Mesendoderm (in vitro differentiated cells): ENCODE data around the gene CAMTA1.
A peak's percentile ranks its signal among the peaks of the same experiment; 100 is the strongest.

ENCODE experiments used
- DNase-seq: peaks from one replicate; pipeline ENCODE4 v3.0.0; 2013
- H2AK5ac ChIP-seq: 2 replicates; pipeline ENCODE4 v1.6.1; 2013; ENCODE audit warnings: low read length, inconsistent platforms
- H2BK120ac ChIP-seq: 2 replicates; pipeline ENCODE4 v1.6.1; 2013; ENCODE audit warnings: low read depth, mild to moderate bottlenecking, low read length, moderate library complexity, mixed read lengths
- H2BK15ac ChIP-seq: replicated peaks from 2 replicates; pipeline ENCODE4 v1.6.1; 2013; ENCODE audit warnings: low read depth, mild to moderate bottlenecking, moderate library complexity
- H2BK5ac ChIP-seq: 2 replicates; pipeline ENCODE4 v1.6.1; 2013; ENCODE audit warnings: low read length, inconsistent platforms
- H3K18ac ChIP-seq: 2 replicates; pipeline ENCODE4 v1.6.1; 2013; ENCODE audit warnings: mild to moderate bottlenecking, low read length, mixed read lengths
- H3K23ac ChIP-seq: one replicate; pipeline ENCODE4 v1.6.1; 2013; ENCODE audit warnings: low read length
- H3K27ac ChIP-seq: 2 replicates; pipeline ENCODE4 v1.5.1; 2013; ENCODE audit warnings: low read depth, mild to moderate bottlenecking, inconsistent platforms, low read length, moderate library complexity
- H3K27me3 ChIP-seq: 2 replicates; pipeline ENCODE4 v1.6.1; 2013; ENCODE audit warnings: low read length, control low read depth, mild to moderate bottlenecking, inconsistent platforms; ENCODE audit not compliant: insufficient read depth, poor library complexity
- H3K36me3 ChIP-seq: 2 replicates; pipeline ENCODE4 v1.6.1; 2013; ENCODE audit warnings: low read length, inconsistent platforms; ENCODE audit not compliant: control insufficient read depth, insufficient read depth
- H3K4ac ChIP-seq: one replicate; pipeline ENCODE4 v1.6.1; 2013; ENCODE audit warnings: low read depth, mild to moderate bottlenecking, low read length, moderate library complexity
- H3K4me1 ChIP-seq: 2 replicates; pipeline ENCODE4 v1.6.1; 2013; ENCODE audit warnings: low read depth, low read length, inconsistent platforms; ENCODE audit not compliant: control insufficient read depth
- H3K4me2 ChIP-seq: 2 replicates; pipeline ENCODE4 v1.6.1; 2013; ENCODE audit warnings: low read length
- H3K4me3 ChIP-seq: 2 replicates; pipeline ENCODE4 v1.5.1; 2013; ENCODE audit warnings: mild to moderate bottlenecking, low read length
- H3K56ac ChIP-seq: one replicate; pipeline ENCODE4 v1.6.1; 2013; ENCODE audit warnings: low read length
- H3K79me1 ChIP-seq: 2 replicates; pipeline ENCODE4 v1.6.1; 2013; ENCODE audit warnings: low read length, inconsistent platforms
- H3K79me2 ChIP-seq: 2 replicates; pipeline ENCODE4 v1.6.1; 2013; ENCODE audit warnings: mild to moderate bottlenecking, low read length; ENCODE audit not compliant: control insufficient read depth, insufficient read depth
- H3K9ac ChIP-seq: 2 replicates; pipeline ENCODE4 v1.6.1; 2013; ENCODE audit warnings: low read length, inconsistent platforms
- H4K5ac ChIP-seq: one replicate; pipeline ENCODE4 v1.6.1; 2013; ENCODE audit warnings: low read length
- H4K8ac ChIP-seq: one replicate; pipeline ENCODE4 v1.6.1; 2013; ENCODE audit warnings: low read depth, mild to moderate bottlenecking, control low read depth, low read length, moderate library complexity
- WGBS: extraction: QIAGEN DNeasy Blood & Tissue Kit; methylation state at CpG from one replicate; pipeline ENCODE4 v1.1.7; 2013; ENCODE audit warnings: low lambda C conversion rate, missing lambda C conversion rate; ENCODE audit not compliant: insufficient coverage; ENCODE audit errors: extremely low coverage; 5-methylcytosine and 5-hydroxymethylcytosine counted together

CAMTA1 gene

DNA sequence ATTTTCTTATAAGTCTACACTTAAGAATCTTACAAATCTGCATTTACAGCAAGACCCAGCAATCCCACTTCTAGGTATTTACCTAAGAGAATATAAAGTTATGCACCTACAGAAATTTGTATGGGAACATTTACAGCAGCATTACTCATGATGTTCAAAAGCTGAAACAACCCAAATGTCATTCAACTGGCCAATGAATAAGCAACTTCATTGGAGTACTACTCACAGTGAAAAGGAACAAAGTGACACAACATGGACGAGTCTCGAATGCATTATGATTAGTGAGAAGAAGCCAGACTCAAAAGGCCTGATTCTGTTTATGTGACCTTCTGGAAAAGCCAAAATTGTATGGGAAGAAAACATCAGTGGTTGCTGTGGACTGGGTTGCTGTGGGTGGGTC is 116.9 kb downstream of the CAMTA1 start:
- no CpG with 5 or more reads among the region's 2 CpGs for WGBS
- H3K27ac ChIP-seq: no peak overlapping the region

DNA sequence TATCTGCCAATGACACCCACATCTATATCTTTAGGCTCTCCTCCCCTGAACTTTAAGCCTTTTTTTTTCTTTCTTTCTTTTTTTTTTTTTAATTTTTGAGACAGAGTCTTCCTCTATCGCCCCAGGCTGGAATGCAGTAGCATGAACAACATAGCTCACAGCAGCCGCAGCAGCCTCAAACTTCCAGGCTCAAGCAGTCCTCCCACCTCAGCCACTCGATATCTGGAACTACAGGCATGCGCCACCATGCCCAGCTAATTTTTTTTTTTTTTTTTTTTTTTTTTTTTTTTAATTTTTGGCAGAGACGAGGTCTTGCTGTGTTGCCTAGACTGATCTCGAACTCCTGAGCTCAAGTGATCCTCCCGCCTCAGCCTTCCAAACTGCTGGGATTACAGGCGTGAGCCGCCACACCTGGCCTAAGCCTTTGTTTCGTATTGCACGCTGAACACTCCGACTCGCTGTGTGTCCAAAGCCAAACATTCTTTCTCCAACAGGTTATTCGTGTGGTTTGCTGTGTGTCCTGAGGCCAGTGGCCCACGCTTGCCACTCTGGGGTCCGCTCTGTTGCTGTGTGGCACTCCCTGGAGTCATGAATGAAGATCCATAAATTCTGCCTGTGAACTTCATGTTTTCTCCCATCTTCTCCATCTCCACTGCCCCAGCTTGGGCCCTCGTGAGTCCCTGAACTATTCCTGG is 119.4 kb downstream of the CAMTA1 start:
- Histone ChIP-seq H2AK5ac (no peak overlapping the region), H3K23ac (no peak overlapping the region), H3K4me2 (no peak overlapping the region), H4K5ac (no peak overlapping the region), H3K27ac (no peak overlapping the region), H2BK120ac (no peak overlapping the region), H3K4ac (no peak overlapping the region), H2BK5ac (no peak overlapping the region), H3K27me3 (no peaks in the 10 kb centered on the region), H3K36me3 (no peaks in the 10 kb centered on the region), H3K79me2 (no peaks in the 10 kb centered on the region), H3K18ac (no peak overlapping the region), H3K9ac (no peak overlapping the region), H3K4me3 (no peak overlapping the region), H3K56ac (no peak overlapping the region), H4K8ac (no peak overlapping the region), H3K79me1 (no peaks in the 10 kb centered on the region), H2BK15ac (no peak overlapping the region), H3K4me1 (peaks cover 3% of the 10 kb centered on the region)
- WGBS: no CpG with 5 or more reads among the region's 17 CpGs
- DNase-seq: no peak

More for the DNA sequence above, 116.9 kb downstream of the CAMTA1 start:
- Histone ChIP-seq H3K4me3 (no peak overlapping the region), H2AK5ac (no peak overlapping the region), H3K56ac (no peak overlapping the region), H3K27me3 (no peaks in the 10 kb centered on the region), H3K18ac (no peak overlapping the region), H4K8ac (no peak overlapping the region), H2BK15ac (no peak overlapping the region), H3K4me2 (no peak overlapping the region), H3K4me1 (peaks cover 3% of the 10 kb centered on the region), H3K4ac (no peak overlapping the region), H2BK120ac (no peak overlapping the region), H3K23ac (no peak overlapping the region), H3K79me1 (no peaks in the 10 kb centered on the region), H4K5ac (no peak overlapping the region), H3K79me2 (no peaks in the 10 kb centered on the region), H2BK5ac (no peak overlapping the region), H3K36me3 (no peaks in the 10 kb centered on the region), H3K9ac (no peak overlapping the region)
- no peak for DNase-seq

DNA sequence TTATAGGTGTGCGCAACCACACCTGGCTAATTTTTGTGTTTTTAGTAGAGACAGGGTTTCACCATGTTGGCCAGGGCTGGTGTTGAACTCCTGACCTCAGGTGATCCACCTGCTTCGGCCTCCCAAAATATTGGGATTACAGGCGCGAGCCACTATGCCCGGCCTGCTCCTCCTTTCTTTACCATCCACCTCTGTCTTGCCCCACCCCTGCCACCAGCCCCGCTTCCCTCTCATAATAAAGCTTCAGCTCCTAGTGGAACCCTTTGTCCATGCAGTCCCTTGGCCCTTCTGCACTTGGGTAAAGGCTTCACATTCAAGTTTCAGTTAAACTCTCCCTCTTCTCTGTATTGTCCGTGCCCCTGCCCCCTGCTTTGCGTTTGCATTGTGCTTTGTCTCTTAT is 120.1 kb downstream of the CAMTA1 start:
- H3K23ac ChIP-seq: no peak overlapping the region
- H2BK120ac ChIP-seq: no peak overlapping the region
- no peak overlapping the region for H4K5ac ChIP-seq
- no peak overlapping the region for H3K4ac ChIP-seq
- no peak overlapping the region for H3K18ac ChIP-seq
- H3K4me3 ChIP-seq: no peak overlapping the region
- no peak overlapping the region for H2AK5ac ChIP-seq
- no peak for DNase-seq
- no peak overlapping the region for H3K56ac ChIP-seq
- no peak overlapping the region for H3K27ac ChIP-seq
- no peak overlapping the region for H4K8ac ChIP-seq
- no peak overlapping the region for H2BK5ac ChIP-seq
- no peaks in the 10 kb centered on the region for H3K79me2 ChIP-seq
- no peak overlapping the region for H3K4me2 ChIP-seq
- no CpG with 5 or more reads among the region's 8 CpGs for WGBS
- no peaks in the 10 kb centered on the region for H3K79me1 ChIP-seq
- H3K27me3 ChIP-seq: no peaks in the 10 kb centered on the region
- H3K4me1 ChIP-seq: peaks cover 3% of the 10 kb centered on the region
- H3K36me3 ChIP-seq: no peaks in the 10 kb centered on the region
- no peak overlapping the region for H3K9ac ChIP-seq
- H2BK15ac ChIP-seq: no peak overlapping the region

DNA sequence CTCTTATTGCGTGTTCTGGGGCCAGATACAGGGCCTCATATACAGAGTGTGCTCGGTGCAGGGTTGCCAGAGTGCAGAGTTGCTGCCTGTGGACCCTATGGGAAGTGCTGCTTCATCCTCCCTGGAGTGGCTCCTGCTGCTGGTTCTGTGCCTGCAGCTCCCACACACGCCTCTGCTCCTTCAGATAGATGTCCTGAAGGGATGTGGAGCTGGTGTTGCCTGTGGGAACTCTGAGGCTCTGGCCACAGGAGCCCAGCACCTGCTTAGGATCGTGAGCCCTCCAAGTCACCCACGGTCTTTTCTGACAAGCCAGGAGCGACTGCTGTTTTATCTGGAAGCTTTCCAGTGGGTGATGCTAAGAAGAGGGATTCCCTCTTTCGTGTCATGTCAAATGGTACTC is 120.5 kb downstream of the CAMTA1 start:
- Histone ChIP-seq H2BK15ac (no peak overlapping the region), H2BK120ac (no peak overlapping the region), H3K4me3 (no peak overlapping the region), H3K36me3 (no peaks in the 10 kb centered on the region), H3K23ac (no peak overlapping the region), H3K27me3 (no peaks in the 10 kb centered on the region), H4K8ac (no peak overlapping the region), H3K4me2 (no peak overlapping the region), H3K79me1 (no peaks in the 10 kb centered on the region), H4K5ac (no peak overlapping the region), H3K4ac (no peak overlapping the region), H3K9ac (no peak overlapping the region), H3K27ac (no peak overlapping the region), H3K56ac (no peak overlapping the region), H3K18ac (no peak overlapping the region), H3K4me1 (peaks cover 3% of the 10 kb centered on the region), H2BK5ac (no peak overlapping the region), H2AK5ac (no peak overlapping the region), H3K79me2 (no peaks in the 10 kb centered on the region)
- no CpG with 5 or more reads among the region's 7 CpGs for WGBS
- DNase-seq: no peak

DNA sequence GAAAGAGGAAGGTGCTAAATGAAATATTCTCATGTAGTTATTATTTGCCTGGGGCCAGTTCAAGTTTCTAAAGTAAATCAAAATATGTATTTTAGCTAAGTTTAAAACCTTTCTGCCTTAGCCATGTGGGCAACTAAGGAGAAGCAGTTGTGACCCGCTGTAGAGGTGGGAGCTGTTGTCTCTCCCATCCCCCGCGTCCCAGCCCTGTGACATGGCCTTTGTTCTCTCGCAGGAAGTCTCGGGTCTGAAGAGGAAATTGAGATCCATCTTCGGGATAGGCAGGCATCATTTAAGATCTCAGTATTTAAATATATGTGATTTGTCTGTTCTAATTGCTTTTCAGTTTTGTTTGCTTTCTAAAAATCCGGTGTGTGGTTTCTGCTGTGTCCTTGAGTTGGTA is 121.5 kb downstream of the CAMTA1 start:
- Histone ChIP-seq H3K56ac (no peak overlapping the region), H2BK5ac (no peak overlapping the region), H3K4ac (no peak overlapping the region), H3K27ac (no peak overlapping the region), H4K8ac (no peak overlapping the region), H3K79me1 (no peaks in the 10 kb centered on the region), H3K23ac (no peak overlapping the region), H2AK5ac (no peak overlapping the region), H3K36me3 (no peaks in the 10 kb centered on the region), H3K9ac (no peak overlapping the region), H2BK15ac (no peak overlapping the region), H3K27me3 (no peaks in the 10 kb centered on the region), H3K4me3 (no peak overlapping the region), H3K4me1 (peaks cover 3% of the 10 kb centered on the region), H3K4me2 (no peak overlapping the region), H3K18ac (no peak overlapping the region), H4K5ac (no peak overlapping the region), H3K79me2 (no peaks in the 10 kb centered on the region), H2BK120ac (no peak overlapping the region)
- peak; percentile 64 for DNase-seq
- no CpG with 5 or more reads among the region's 7 CpGs for WGBS

DNA sequence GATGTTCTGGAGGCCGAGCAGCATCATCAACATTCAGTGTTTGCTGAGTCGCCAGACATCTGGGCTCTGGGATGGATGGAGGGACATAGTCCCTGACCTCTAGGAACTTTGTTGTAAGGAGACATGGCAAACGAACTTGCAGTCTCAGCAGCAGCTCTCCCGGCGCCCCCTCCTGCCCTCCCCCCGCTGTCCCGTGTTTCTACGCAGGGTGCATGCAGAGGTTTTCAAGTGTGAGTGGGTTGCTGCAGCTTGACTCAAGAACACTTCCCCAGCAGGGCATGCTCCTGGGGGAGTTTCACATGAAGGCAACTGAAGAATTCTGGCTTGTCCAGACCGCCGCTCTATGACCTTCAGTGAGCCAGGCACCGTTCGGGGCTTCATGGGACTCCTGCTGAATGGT is 121.9 kb downstream of the CAMTA1 start:
- H3K79me1 ChIP-seq: no peaks in the 10 kb centered on the region
- no peak overlapping the region for H4K5ac ChIP-seq
- no peak overlapping the region for H3K23ac ChIP-seq
- no peak for DNase-seq
- H4K8ac ChIP-seq: no peak overlapping the region
- H3K4me3 ChIP-seq: no peak overlapping the region
- no peaks in the 10 kb centered on the region for H3K79me2 ChIP-seq
- H3K4me1 ChIP-seq: peaks cover 3% of the 10 kb centered on the region
- no peaks in the 10 kb centered on the region for H3K27me3 ChIP-seq
- H3K36me3 ChIP-seq: no peaks in the 10 kb centered on the region
- H2BK120ac ChIP-seq: no peak overlapping the region
- no peak overlapping the region for H3K18ac ChIP-seq
- WGBS: no CpG with 5 or more reads among the region's 12 CpGs
- no peak overlapping the region for H2BK5ac ChIP-seq
- H2AK5ac ChIP-seq: no peak overlapping the region
- H2BK15ac ChIP-seq: no peak overlapping the region
- peak overlapping the region; percentile 25 for H3K56ac ChIP-seq
- H3K4ac ChIP-seq: no peak overlapping the region
- no peak overlapping the region for H3K4me2 ChIP-seq
- H3K9ac ChIP-seq: no peak overlapping the region
- H3K27ac ChIP-seq: no peak overlapping the region
